NOMO-1 treated with dmso at 0.1 percent for 144 hours (cell line): ENCODE data around the gene C2CD2L.
"Not testable (repeated sequence)": the region's sequence is repeated elsewhere in the genome, so short reads cannot be mapped to it uniquely, and the experiment has no call there.

Experiments
- DNase-seq: peaks from one replicate; lab custom pipeline; 2025; ENCODE audit not compliant: unreplicated experiment; lab: John Stamatoyannopoulos, UW

Gene C2CD2L

GRCh38 chr11:119092880-119093842, 14.0 kb upstream of the C2CD2L start:
- no peak for DNase-seq

DNA sequence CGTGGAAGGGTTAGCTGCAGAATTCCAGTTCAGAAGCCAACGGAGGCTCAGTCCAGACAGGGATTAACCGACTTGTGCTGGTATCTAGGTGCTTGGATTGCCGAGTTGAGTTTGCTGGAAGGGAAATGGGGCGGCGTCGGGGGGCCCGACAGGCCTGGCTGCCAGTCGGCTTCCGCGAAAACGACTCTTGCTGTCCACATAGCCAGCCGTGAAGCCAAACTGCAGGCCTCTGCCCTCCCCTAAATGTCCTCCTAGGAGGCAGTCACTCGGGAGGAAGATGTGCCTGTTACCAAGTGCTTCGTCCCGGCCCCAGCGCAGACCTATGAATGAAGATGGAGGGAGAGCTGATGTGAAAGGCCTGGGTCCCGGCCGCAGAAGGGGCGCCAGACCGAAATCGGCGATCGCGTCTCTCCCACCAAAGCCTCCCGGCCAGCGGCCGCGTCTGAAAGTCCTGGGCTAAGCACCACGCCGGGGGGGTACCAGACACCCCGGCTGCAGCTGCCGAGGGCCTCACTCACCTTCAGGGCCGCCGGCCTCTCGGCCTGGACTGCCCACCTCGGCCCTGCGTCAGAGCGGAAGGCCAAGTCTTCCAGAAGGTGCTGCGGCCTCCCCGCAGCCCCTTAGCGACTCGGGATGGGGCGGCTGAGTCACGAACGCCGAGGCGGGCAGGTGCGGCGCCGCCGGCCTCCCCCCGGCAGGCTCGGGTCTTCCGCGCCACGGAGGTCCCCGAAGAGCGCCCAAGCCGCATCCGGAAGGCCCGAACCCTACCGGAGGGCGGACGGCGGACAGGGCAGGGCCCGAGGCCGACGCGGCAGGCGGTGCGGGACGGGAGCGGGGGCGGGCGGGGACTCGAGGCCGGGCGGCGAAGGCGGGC, 13.0 kb upstream of the C2CD2L start:
- DNase-seq = no peak

DNA sequence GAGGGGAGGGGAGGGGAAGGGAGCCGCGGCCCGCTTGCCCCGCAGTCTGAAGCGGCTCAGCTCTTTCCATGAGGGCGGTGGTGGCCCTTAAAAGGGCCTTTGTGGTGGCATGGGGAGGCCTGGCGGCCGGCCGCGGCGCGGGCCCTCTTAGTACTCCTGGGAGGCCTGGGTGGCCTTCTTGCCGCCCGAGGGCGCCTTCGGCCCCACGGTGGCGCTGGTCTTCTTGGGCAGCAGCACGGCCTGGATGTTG, 12.4 kb upstream of the C2CD2L start:
- peak; percentile 71 for DNase-seq

GRCh38 chr11:119095066-119095880, 11.9 kb upstream of the C2CD2L start:
- DNase-seq = peak; percentile 97

DNA sequence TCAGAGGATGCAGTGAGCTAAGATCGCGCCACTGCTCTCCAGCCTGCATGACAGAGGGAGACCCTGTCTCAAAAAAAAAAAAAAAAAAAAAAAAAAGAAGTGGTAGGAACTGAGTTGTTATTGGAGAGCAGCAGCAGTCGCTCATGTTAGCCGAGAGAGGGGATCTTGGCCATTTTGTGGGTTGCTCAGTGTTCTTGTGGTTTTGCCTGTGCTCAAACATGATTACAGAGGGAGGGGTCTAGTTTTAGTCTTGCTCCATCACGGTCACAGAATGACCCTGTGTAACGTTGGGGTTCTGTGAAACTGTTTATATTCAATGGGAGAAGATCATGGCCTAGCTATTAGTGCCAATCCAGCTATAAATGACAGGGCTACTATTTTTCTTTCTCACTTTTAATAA, 7.4 kb upstream of the C2CD2L start:
- no peak for DNase-seq

GRCh38 chr11:119100246-119100970, 6.7 kb upstream of the C2CD2L start:
- no peak for DNase-seq

- no peak for DNase-seq
These were observed 6.0 kb upstream of the C2CD2L start for GRCh38 chr11:119100994-119101758.

DNA sequence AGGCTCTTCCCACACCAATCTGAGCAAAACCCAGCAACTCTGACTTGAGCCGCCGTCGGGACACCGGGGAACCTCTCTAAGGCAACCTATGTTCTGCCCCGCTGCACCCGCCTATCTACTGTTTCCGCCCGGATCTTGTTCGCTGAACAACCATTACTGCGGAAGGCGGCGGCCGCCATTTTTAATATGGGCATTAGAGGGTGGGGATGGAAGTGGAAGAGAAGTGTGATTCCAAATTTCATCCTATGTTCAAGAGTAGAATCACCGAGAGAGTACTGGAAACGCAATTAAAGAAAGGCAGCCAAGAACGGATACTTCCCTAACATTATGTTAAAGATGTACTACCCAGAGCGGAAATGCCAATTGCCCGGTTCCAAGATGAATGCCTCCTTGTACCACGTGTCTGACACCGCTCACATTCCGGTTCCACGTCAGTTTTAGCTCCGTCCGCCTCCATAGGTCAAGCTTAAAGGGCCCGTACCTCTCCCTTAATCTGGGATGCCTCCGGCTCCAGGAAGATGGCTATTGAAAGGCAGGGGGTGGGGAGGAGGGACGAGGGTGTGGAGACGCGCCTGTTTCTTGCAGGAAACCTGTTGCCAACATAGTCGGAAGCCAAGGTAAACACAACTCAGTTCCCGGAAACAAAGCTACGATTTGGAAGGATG, 5.3 kb upstream of the C2CD2L start, which contains the start of gene DPAGT1:
Gene DPAGT1 (minus strand): TSS at position 95 of the 665 bp plus-strand sequence. CDS start 198 bp downstream, outside the sequence.
- DNase-seq = peak; percentile 92

DNA sequence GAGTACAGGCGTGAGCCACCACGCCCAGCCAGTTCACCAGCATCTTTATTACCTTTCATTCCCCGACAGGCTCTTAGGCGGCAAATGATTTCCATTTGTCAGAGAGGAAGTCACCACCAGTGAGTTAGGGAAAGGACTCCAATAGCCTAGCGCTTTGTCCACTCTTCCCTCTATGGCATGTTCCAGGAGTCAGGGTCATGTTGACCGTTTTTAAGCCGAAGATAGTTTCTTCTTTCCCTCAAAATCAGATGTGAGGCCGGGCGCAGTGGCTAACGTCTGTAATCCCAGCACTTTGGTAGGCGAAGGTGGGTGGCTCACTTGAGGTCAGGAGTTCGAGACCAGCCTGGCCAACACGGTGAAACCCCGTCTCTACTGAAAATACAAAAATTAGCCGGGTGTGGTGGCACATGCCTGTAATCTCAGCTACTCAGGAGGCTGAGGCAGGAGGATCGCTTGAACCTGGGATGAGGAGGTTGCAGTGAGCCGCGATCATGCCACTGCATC, 3.9 kb upstream of the C2CD2L start:
- not testable (repeated sequence) for DNase-seq

GRCh38 chr11:119103793-119104192, 3.4 kb upstream of the C2CD2L start:
- no peak for DNase-seq

DNA sequence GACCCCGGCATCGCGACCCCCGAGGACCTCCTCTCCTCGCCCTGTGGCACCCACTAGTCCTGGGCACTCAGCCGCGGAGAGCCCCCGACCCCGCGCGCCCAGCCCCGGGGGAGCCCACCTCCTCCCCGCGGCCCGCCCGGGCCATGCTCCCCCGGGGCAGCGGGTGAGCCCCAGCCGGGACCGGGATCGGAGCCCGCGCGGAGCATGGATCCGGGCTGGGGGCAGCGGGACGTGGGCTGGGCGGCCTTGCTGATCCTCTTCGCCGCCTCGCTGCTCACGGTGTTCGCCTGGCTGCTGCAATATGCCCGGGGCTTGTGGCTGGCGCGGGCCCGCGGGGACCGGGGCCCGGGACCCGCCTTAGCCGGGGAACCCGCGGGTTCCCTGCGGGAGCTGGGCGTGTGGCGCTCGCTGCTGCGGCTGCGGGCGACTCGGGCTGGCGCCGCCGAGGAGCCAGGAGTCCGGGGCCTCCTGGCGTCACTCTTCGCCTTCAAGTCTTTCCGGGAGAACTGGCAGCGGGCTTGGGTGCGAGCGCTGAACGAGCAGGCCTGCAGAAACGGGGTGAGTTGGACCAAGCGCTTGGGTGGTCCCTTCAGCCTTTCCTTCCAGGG, 498 bp downstream of the C2CD2L start:
- DNase-seq = no peak

DNA sequence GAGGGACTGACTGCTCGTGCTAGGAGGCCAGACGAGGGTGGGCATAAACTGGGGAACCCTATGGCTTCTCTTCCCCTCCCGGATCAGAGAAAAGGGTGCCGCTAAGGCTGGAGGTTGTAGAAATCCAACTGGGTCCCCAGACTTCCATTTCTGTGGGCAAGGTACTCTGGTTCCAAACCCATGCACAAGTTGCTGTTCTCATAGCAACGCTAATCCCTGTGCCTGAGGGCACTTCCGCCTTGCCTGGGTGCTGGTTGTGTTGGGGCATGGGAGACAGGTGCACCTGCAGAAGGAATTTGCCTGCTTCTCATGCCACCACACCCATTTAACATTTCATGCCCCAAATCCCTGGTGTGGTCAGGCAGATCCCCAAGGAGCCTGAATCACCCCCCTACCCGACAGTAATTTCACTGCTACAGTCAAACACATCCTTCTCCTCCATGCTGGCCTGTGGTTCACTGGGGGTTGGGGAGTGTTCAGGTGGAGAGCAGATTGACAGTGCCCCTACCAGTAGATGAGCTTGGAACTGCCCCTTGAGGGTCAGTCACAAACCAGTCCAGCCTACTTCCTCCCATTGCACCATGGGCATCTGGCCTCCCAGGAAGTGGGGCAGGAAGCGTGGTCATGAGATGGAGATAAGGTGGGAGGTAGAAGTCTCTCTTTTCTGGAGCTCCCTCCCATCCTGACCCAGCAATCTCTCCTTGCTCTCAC, 1.2 kb downstream of the C2CD2L start:
- no peak for DNase-seq

- DNase-seq = no peak
These were observed 1.7 kb downstream of the C2CD2L start for GRCh38 chr11:119108857-119109221.

GRCh38 chr11:119109843-119110242, 2.7 kb downstream of the C2CD2L start:
- DNase-seq = no peak

- DNase-seq = no peak
These were observed 3.3 kb downstream of the C2CD2L start for GRCh38 chr11:119110439-119110838.

GRCh38 chr11:119111361-119111925, 4.3 kb downstream of the C2CD2L start:
- DNase-seq = no peak

GRCh38 chr11:119112314-119113020, 5.3 kb downstream of the C2CD2L start:
- DNase-seq = no peak
